T-helper 1 cell treated with Interleukin-12 subunit alpha and Interleukin-12 subunit beta and Interleukin-4 antibody, amounts not matched to agents 30 ng/mL and 1 ng/mL, for 36 hours (primary cell): ENCODE measurements around the gene ABR. TPM values are rescaled to one million over a fixed set of nuclear protein-coding genes. Genes with fewer than 3 reads are reported as not detected.

Experiments used
- intact Hi-C: fragments of 100-400 bp; cut with micrococcal nuclease; formaldehyde crosslinking; loops from one replicate; pipeline ENCODE4 v1.15.1; 2024
- total RNA-seq: library from RNA; stranded (reverse); gene quantifications from 2 replicates; pipeline ENCODE4 v1.2.3, GENCODE V29; 2022

Gene ABR
- total RNA-seq, 1 donor from 2014 or later = 139 TPM

DNA sequence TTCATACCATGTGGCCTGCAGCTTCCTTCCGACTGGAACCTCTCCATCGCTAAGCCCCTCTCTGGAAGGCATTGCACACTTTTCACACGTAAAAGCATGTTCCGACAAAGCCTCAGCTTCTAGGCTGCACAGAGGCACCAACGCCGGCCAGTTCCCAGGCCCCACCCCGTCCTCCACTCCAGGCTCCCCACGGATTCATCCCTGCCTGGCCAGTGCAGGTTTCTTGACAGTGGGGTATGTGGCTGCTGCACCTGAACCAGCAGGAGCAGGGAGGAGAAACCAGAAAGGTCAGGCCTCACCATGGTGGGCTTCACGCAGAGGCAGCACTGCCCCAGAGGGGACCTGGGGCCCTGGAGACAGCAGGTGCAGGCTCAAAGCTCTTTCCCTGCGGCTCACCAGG is 168.6 kb downstream of the ABR start:
- intact Hi-C loops = no loop called here

GRCh38 chr17:1010586-1010985 is 169.2 kb downstream of the ABR start:
- intact Hi-C loops = no loop called here

DNA sequence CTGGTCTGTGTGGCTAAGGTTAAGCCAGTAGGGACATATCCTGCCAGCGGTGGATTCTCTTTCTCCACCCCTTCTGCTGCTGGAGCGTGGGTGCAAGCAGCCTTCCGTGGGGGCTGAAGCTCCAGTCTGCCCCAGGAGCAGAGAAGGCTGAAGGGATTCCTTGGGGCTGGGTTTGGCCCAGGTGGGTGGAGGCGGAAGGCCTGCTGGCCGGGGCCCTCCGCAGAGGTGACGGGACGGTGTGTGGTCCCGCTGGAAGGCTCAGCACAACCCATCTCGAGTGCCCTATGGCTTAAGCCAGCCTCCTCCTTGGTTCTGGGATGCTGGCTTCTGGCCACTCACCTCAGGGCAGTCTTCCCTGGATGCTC is 169.7 kb downstream of the ABR start:
- intact Hi-C loops = no loop called here

GRCh38 chr17:1009229-1010085 is 170.3 kb downstream of the ABR start:
- intact Hi-C loops = no loop called here

DNA sequence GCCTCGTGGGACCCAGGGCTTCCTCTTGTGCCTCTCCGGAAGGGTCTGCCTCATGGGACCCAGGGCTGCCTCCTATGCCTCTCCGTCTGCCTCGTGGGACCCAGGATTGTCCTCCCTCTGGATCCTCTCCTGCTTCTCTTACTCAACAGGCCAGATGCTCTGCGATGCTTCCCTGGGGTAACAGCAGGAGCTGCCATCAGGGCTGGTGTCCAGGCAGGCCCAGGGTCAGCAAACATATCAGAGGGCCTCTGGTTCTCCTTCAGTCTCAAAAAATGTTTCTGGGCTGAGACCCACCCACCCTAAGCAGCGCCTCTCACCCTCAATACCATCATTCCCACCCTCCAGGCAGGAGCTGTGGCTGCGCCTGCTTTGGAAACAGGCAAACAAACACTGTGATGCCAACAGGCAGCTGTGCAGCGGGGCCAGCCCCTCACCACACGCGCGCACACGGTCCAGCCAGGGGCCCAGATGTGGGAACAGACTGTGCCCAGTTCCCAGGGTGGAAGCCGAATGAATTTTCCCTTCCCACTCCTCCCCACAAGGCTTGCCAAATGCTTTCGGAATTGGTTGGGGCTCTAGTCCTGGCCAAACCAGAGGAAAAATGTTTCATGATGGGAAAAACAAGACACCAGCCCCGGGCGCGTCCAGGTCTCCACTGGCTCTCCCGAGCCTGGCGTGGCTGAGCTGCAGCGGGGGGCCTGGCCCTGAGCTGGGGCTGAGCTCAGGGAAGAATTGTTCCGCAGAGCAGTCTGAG is 171.6 kb downstream of the ABR start:
- intact Hi-C loops = no loop called here

DNA sequence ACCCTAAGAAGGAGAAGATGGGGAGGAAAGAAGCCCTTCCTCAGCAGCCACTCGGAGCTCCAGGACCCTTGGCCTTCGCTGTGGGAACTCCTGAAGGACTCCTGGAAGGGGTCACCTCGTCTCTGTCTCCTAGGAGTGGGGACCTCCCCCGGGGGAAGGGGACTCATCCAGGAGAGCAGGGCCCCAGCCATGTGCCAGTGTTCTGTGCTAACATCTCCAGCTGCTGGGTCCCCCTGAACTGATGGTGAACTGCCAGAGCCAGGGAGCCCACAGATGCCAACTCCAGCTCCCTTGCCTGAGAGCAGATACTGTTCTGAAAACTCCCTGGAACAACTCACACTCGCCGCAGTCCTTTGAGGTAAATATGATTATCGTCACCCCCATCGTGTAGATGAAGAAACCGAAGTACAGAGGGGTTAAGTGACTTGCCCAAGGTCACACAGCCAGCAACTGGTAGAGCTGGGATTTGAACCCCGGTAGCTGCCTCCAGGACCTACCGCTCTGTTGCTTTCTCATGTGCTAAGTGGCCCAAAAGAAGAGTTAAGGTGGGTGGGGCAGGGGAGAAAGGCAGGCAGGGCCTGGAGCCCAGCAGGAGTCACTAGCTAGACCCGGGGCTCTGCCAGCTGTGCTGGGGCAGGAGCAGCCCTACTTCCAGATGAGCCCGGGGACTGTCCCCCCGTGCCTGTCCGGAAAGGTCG is 172.3 kb downstream of the ABR start:
- intact Hi-C loops = no loop called here

DNA sequence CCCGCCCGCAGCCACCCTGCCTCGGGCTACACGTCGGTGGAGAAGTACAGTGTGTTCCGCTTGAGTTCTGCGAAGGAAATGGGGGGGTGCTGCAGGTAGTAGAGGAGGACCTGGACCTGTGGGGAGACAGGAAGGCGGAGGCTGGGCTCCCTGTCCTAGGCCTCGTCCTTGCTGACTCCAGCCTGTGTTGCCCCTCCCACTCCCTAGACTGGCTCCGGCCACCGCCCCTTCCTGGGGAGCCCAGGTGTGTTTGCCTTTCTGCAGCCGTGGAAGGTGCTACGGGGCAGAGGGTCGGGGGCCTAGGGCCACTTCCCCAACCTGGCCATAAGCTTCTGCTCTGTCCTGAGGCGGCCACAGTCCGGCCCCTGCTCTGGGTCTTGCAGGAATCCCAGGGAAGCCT is 173.7 kb downstream of the ABR start:
- intact Hi-C loops = no loop called here

- intact Hi-C loops = no loop called here
Observed at GRCh38 chr17:1005361-1005946, 174.3 kb downstream of the ABR start.

GRCh38 chr17:1004769-1005295 is 174.9 kb downstream of the ABR start:
- intact Hi-C loops = no loop called here

GRCh38 chr17:1003972-1004768 is 175.6 kb downstream of the ABR start:
- intact Hi-C loops = no loop called here

DNA sequence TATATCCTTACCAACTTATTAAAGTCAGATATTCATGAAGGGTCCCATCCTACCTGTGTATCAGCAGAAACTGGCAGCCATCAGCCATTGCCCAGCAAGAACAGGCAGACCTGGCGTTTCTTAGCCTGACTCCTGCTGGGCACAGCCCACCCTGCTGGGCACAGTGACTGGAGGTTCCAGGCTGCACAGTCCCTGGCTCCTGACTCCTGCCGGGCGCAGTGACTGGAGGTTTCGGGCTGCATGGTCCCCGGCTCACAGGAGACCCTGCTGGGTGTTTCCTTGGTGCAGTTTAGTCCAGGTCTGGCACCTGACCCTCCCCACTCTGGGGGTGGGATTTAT is 176.2 kb downstream of the ABR start:
- intact Hi-C loops = no loop called here

DNA sequence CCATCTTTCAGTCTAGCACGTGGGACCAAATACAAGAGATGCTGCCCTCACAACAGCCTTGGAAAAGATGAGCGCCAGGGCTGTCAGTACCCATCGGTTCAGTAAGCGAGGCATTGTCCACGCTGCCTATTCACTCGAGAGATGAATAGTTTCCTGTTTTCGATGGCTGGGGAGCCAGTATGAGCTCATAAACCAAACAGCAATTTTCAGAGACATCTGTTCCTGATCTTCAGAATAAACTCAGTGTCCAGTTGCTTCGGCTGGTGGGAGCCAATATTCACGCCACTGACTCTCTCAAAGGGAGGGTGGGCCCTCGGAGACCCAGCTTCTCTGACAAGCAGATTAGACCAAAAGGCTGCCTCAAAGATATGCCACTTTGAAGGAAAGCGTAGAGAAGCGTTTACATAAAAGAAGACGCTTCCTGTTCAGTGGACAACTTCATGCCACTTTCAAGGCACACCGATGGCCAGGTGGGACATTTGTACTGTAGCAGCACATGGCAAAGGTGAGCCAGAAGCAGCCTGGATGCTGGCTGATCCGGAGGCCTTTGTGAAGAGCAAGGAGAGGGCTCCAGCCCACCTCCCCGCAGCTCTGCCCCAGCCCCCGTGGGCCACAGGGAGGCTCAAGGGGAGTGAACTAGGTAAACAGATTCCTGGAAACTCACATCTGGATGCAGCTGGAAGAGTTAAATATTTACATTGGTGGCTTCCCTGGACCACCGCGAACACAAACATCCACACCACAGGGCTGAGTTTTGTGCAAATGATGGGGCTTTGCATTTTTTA is 176.8 kb downstream of the ABR start:
- intact Hi-C loops = no loop called here

DNA sequence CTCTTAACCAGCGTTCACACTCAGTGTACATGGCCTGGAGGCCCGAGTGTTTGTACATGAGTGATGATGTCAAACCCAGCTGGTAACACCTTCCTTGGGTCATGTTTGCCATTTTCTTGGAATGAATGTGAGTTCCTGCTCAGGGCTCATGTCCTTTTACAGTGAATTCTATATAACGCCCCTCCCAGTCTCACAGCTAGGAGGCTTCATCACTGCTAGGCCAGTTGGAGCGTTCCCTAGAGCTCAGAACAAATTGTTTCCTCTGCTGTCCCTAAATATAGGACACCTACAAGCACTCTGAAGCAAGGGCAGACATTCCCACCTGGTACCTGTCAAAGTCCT is 177.4 kb downstream of the ABR start:
- intact Hi-C loops = no loop called here

GRCh38 chr17:1001640-1002411 is 178.0 kb downstream of the ABR start:
- intact Hi-C loops = no loop called here

DNA sequence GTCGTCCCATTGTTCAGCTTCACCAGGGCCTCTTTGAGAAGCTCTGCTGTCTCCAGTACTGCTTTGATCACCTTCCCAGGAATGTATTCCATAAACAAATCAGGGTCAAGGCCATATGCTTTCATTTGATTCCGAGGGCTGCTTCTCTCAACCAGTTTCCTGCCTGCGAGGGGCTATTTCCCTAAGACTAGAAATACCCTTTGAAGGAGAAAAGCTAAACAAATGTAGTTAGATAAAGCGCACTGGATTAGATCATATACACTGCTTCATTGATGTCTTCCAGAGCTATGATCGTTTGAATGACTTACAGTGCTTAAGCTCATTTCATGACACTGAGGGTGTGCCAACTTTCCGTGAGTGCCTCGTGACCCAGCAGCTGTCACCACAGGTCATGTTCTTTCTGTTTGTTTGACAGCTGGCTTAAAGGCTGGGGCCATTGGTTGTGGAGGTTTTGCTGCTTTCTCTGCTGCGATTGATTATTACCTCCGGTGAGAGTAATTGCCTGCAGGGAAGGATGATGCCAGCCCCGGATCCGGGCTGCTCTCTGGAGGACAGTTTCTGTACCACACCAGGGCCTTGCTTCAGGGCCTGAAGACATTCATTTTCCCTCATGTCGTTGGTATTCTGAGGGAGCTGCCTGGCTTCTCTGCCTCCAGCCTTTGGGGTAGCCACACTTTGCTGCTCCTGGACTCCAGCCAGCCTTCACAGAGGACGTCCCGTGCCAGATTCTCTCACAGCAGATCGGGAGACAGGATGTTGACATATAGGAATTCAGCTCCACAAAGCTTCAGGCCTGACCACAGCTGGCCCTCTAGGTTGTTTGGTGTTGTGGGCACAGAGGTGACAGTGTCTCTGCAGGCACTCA is 179.0 kb downstream of the ABR start:
- intact Hi-C loops = no loop called here

GRCh38 chr17:998111-998510 is 181.7 kb downstream of the ABR start:
- intact Hi-C loops = loop anchor here (2.0 to 5.0 kb wide), 2 partner anchors 266 to 855 kb away; partner anchors contain the start of gene TLCD3A

- intact Hi-C loops = loop anchor here (1.0 to 5.0 kb wide), 7 partner anchors 15 to 586 kb away; partner anchors contain the start of genes GEMIN4, GLOD4, MRM3 and TLCD3A
Observed at GRCh38 chr17:996554-997344, 183.0 kb downstream of the ABR start, which contains the start of gene TIMM22. TSS of gene TIMM22 (plus strand) at chr17:997129. CDS start at chr17:997143, 14 bp downstream.
